GM21576 (cell line): ENCODE results near the gene C1QC.

ENCODE experiments used
- ATAC-seq: cut with Tn5 transposase; IDR thresholded peaks from one replicate; pipeline ENCODE4 v1.9.1; 2021; ENCODE audit warnings: mild to moderate bottlenecking, moderate library complexity; ENCODE audit not compliant: unreplicated experiment

Gene C1QC

DNA sequence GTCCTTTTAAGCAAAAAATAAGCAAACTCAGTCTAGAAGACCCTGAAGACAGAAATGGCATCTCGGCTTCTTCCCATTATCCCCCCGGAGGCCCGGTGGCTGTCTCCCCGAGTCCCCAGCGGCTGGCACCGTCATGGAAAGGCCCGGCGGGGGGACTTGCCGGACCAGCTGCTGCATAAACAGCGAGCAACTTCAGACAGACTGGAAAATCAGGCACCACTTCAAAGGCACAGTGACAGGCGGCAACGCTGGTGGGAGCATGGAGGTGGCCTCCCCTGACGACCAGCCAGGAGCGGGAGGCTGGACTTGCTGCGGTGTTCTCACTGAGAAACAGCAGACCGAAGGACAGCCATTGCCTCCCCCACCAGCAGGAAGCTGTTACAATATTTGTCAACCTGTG, 25.4 kb upstream of the C1QC start:
- ATAC-seq = no peak

DNA sequence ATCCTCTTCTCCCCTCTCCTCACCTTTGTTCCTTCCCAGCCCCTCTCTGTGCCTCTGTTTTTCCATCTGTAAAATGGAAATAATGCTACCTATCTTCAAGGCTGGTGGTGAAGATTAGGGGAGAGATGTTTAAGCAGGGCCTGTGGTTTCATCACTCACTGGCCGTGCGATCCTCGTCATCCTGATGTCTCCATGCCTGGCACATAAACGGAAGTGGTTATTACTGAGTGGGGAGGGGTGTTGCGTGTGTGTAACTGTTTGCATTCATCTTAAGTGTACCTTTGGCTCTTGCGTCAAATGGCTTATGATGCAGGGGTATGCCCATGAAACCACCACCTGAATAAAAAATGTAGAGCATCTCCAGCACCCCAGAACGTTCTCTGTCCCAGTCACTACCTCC, 24.2 kb upstream of the C1QC start:
- ATAC-seq = no peak

DNA sequence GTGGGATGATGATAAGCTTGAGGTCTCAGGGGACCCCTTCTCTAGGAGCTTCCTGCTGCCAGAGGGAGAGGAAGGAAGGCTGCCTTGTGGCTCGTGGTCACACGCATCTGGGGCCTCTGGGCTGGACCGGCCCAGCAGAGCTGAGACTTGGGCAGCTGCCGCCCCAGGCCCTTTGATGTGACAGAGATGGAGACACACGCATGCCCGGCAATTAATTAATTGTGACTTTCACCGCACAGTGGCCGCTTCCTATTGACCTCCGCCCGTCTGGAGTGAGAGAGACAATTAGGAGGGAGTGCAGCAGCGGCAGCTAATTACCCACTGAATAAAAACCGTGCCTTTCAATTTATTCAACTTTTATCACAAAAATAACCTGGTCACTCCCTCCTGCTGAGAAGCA, 23.6 kb upstream of the C1QC start:
- no peak for ATAC-seq

DNA sequence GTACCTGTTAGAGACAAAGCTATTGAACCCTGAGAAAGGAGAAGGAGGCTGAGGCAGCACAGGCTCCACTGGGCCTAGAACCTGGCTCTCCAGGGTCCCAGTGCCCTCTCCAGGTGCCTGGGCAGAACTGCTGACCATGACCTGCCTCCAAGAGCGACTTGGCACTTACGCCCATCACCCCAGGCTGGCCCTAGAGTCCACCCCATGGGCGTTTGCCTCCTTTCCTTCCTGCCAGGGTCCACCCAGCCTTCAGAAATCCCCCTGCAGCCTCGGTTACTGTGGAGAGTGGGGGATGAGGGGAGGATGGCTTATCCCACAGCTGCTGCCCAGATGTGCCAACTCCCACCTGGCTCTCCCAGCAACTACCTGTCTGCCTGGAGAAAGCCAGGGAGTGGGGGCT, 21.7 kb upstream of the C1QC start:
- no peak for ATAC-seq

DNA sequence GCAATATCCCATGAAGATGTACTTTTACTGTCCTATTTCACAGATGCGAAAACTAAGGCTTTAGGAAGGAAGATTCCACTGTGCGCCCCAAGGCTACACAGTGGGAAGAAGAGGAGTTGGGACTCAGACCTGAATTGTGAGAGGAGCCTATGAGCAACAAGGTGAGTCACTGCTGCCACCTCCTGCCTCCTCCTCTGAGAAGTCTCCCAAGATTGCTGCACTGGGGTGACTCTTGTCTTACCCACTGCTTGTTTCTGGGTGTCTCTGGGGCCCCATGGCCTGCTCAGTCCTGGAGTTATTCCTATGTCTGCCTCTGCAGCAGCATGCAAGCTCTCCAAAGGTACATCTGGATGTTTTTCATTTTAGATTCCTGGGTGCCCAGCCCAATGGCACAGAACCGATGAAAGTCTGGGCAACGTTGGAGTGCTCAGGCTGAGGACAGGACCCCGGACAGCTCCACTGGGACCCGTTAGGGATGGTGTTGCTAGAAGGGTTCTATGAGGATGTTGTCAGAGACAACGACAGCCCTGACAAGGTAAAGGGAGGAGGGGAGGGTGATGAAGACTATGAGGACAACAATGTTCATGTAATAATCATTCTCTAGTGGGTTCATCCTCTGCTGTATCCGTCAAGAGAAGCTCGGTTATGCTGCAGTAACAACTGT, 18.0 kb upstream of the C1QC start:
- no peak for ATAC-seq

DNA sequence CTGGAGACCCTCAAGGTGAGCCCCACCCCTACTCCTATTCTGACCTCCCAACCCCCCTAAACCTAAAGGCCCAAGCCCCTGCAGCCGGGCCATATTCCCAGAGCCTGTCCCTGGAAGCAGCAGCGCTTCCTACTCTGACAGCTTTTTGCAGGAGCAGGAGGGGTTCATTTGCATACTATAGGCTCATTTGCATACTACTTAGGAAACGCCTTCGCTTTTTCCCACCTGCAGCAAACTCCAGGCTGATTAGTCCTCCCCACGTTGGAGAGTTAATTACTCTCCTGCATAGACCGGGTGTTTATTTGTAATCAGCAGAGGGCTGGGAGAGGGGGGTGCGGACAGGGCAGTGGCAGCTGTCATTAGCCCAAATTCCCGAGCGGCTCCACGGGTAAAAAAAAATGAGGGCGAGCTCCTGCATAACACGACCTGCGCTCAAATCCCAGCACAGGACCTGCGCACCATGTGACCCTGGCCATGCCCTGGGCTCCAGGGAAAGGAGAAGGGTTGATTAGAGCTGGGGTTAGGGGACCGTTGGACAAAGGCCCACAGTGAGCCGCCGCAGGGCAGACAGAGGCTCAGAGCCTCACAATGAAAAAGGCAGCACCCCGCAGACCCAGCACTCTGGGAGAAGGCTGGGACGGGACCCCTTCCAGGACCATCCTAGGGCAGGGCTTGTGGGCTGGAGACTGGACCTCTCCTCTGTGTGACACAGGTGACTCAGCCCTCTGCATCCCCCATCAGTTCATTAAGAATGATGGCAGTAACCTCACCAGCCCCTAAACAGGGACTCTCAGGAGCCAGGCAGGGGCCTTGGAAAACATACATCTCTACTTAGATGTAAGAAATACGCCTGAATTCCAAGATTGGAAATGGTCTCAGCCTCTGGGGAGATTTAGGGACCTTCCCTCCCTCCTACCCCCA, 16.9 kb upstream of the C1QC start:
- ATAC-seq = no peak

DNA sequence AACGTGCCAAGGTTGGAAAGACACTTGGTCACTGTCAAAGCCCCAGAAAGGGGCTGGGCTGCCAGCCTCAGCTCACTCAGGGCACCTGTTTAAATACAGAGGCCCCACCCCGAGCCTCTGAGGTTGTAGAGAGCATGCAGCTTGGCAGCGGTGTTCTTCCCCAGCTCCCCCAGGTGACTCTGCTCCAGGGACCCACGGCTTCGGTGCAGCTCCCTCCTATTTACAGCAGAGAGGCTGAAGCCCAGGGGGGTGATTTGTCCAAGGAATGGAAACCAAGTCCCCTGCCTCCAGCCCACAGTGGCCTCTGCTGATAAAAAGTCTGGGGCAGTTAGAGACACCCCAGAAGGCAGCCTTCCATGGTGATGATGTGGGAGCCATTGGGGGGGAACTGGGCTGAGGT, 16.1 kb upstream of the C1QC start:
- ATAC-seq = no peak

GRCh38 chr1:22628698-22629444, 14.6 kb upstream of the C1QC start:
- no peak for ATAC-seq

DNA sequence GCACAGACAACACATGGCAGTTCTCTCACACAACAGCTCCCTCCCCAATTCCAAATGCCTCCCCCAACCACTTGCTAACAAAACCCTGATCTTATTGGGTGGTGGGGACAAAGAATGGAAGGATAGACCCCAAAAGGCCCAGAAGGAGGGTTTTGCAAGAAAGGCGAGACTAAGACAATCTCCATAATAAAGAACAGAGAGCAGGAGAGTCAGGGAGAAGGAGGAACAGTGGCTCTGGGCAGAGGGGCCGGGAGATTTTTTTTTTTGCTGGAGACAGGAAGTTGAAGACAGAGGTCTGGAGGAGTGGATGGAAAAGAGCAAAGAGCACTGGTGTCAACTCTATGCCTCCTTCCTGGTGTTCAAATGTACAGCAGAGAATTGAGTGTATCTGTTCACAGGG, 13.5 kb upstream of the C1QC start:
- ATAC-seq = no peak

- ATAC-seq = no peak
These were observed 9.6 kb upstream of the C1QC start for GRCh38 chr1:22633697-22634463.

DNA sequence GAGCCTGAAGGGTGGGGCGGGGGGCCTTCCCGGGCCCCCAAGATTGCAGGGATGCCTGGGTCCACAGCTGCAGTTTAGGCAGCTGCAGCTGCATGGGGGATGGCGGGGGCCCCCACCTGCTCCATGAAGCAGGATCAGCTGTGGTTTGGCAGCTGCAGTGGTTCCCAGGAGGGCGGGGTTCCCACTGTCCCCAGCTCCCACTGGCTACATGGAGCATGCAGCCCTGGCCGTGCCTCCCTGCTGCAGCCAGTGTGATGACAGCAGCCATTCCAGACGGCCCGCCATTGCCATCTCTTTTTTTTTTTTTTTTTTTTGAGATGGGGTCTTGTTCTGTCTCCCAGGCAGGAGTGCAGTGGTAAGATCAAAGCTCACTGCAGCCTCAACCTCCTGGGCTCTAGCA, 8.0 kb upstream of the C1QC start:
- ATAC-seq = no peak

GRCh38 chr1:22636353-22636752, 7.1 kb upstream of the C1QC start, which contains the start of gene C1QA:
TSS of gene C1QA (plus strand) at chr1:22636628. CDS start at chr1:22637617, 989 bp downstream.
- no peak for ATAC-seq

GRCh38 chr1:22636927-22637326, 6.5 kb upstream of the C1QC start:
- no peak for ATAC-seq

DNA sequence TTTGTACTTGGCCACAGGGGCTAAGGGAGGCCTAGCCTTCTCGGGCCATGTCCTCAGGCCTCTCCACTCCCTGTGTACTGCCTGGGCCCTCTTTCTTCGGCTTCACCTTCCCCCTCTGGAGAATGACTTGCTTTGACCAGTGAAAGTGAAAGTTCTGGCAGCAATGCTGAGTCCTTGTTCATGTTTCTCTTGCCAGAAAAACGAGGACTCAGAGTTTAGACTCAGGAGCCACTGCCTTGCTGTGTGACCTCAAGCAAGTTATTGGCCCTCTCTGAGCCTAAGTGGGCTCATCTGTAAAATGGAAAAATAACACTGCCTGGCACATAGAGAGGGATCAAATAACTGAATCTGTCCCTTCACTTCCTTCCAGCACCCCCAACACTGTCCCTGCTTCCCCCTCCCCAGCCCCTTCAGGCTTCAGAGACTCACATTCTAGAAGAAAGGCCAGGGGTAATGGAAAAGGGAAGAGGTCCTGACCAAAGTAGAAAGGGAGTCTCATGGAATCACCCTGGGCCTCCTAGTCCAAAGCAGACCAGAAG, 5.5 kb upstream of the C1QC start:
- no peak for ATAC-seq

GRCh38 chr1:22638476-22639234, 4.8 kb upstream of the C1QC start:
- ATAC-seq = no peak

GRCh38 chr1:22639286-22639685, 4.1 kb upstream of the C1QC start:
- no peak for ATAC-seq

GRCh38 chr1:22641247-22641646, 2.2 kb upstream of the C1QC start:
- ATAC-seq = no peak

GRCh38 chr1:22641906-22642636, 1.4 kb upstream of the C1QC start:
- ATAC-seq = no peak

DNA sequence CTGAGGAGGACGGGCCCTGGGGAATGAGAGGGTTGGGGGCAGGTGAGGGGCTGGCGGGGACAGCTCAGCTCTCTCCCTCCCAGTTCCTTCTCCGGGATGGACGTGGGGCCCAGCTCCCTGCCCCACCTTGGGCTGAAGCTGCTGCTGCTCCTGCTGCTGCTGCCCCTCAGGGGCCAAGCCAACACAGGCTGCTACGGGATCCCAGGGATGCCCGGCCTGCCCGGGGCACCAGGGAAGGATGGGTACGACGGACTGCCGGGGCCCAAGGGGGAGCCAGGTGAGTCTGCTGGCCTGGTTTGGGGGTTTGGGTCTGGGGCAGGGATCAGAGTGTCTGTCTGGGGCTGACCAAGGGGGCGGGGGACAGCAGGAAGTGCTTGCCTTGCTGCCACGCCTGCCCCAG, 495 bp downstream of the C1QC start:
- ATAC-seq = no peak
